SK-N-SH (cell line): ENCODE measurements around the gene AGBL1. TPM values are rescaled to one million over a fixed set of nuclear protein-coding genes. Genes with fewer than 3 reads are reported as not detected.

Experiments
- CTCF ChIA-PET: fragments of 300-600, 350-600 bp; formaldehyde crosslinking; extraction: SDS; loops from one replicate; lab custom pipeline; 2021; lab: Yijun Ruan, JAX
- POLR2A ChIA-PET: fragments of 350-600 bp; sonication (Branson Sonifier 250); formaldehyde crosslinking; extraction: SDS; loops from one replicate; lab custom pipeline; 2020; ENCODE audit warnings: antibody characterized with exemption, inconsistent platforms; lab: Yijun Ruan, JAX
- DNase-seq: peaks from one replicate; pipeline ENCODE4 v3.0.0; 2012
- H2AFZ ChIP-seq: fragments of 200-600 bp; sonication (generic); 2 replicates; pipeline ENCODE4 v1.8.1; 2016; ENCODE audit warnings: antibody characterized with exemption, mild to moderate bottlenecking, low read depth
- H3F3A ChIP-seq: fragments of 200-600 bp; sonication (generic); replicated peaks from 2 replicates; pipeline ENCODE3; 2016; ENCODE audit warnings: antibody characterized with exemption, mild to moderate bottlenecking; ENCODE audit not compliant: insufficient read depth
- H3K27ac ChIP-seq, 2 experiments: fragments of 200-500 bp in 1 of 2; fragments of 200-600 bp in 1 of 2; sonication (Bioruptor generic) in 1 of 2; sonication (generic), shearing (Covaris generic) in 1 of 2; 2 replicates each; pipeline versions ENCODE4 v1.5.1 to v1.6.1; 2014 to 2016; ENCODE audit warnings: low read depth in 2 of 2, inconsistent platforms in 1 of 2, low read length in 1 of 2, mild to moderate bottlenecking in 1 of 2, mixed read lengths in 1 of 2
- H3K27me3 ChIP-seq: fragments of 200-600 bp; sonication (generic), shearing (Covaris generic); 2 replicates; pipeline ENCODE4 v1.6.1; 2016; ENCODE audit warnings: mixed run types; ENCODE audit not compliant: insufficient read depth
- H3K36me3 ChIP-seq, 2 experiments: fragments of 200-500 bp in 1 of 2; fragments of 200-600 bp in 1 of 2; sonication (Bioruptor generic) in 1 of 2; sonication (generic) in 1 of 2; replicated peaks in 1 of 2; 2 replicates each; pipeline versions ENCODE3 to v1.5.1; 2014 to 2016; ENCODE audit warnings: low read length in 1 of 2, mild to moderate bottlenecking in 1 of 2; ENCODE audit not compliant: insufficient read depth in 2 of 2, control insufficient read depth in 1 of 2
- H3K4me1 ChIP-seq, 2 experiments: fragments of 200-500 bp in 1 of 2; fragments of 200-600 bp in 1 of 2; sonication (Bioruptor generic) in 1 of 2; sonication (generic), shearing (Covaris generic) in 1 of 2; 2 replicates each; pipeline versions ENCODE4 v1.5.1 to v1.6.1; 2014 to 2016; ENCODE audit warnings: low read depth in 1 of 2, low read length in 1 of 2, mixed run types in 1 of 2; ENCODE audit not compliant: insufficient read depth in 2 of 2, control insufficient read depth in 1 of 2
- H3K4me2 ChIP-seq: fragments of 200-600 bp; sonication (generic), shearing (Covaris generic); 2 replicates; pipeline ENCODE4 v1.6.1; 2017; ENCODE audit warnings: mixed run types
- H3K4me3 ChIP-seq, 2 experiments: fragments of 200-500 bp in 1 of 2; fragments of 200-600 bp in 1 of 2; sonication (Bioruptor generic) in 1 of 2; sonication (generic), shearing (Covaris generic) in 1 of 2; 2 replicates each; pipeline versions ENCODE4 v1.5.1 to v1.8.1; 2014 to 2016; ENCODE audit warnings: low read depth in 2 of 2, inconsistent platforms in 1 of 2, low read length in 1 of 2, mild to moderate bottlenecking in 1 of 2, mixed read lengths in 1 of 2, moderate library complexity in 1 of 2
- H3K79me2 ChIP-seq: fragments of 200-600 bp; sonication (generic); 2 replicates; pipeline ENCODE4 v1.8.1; 2017; ENCODE audit warnings: mild to moderate bottlenecking; ENCODE audit not compliant: insufficient read depth
- H3K9ac ChIP-seq: fragments of 200-600 bp; sonication (generic); 2 replicates; pipeline ENCODE4 v1.6.1; 2017; ENCODE audit warnings: mixed run types
- H3K9me2 ChIP-seq: fragments of 200-600 bp; sonication (generic); 2 replicates; pipeline ENCODE4 v1.6.1; 2017; ENCODE audit warnings: mixed run types
- H3K9me3 ChIP-seq: fragments of 200-600 bp; sonication (generic); 2 replicates; pipeline ENCODE4 v1.6.1; 2017; ENCODE audit warnings: mixed run types, mild to moderate bottlenecking, moderate library complexity
- H4K20me1 ChIP-seq: fragments of 200-600 bp; sonication (generic); 2 replicates; pipeline ENCODE4 v1.6.1; 2017; ENCODE audit warnings: mild to moderate bottlenecking, mixed run types; ENCODE audit not compliant: insufficient read depth
- EP300 ChIP-seq, 2 experiments: IDR thresholded peaks; 2 replicates each; pipeline versions ENCODE4 v1.4.0 to v1.6.1; 2012; ENCODE audit warnings: borderline replicate concordance in 1 of 2, low read depth in 1 of 2, low read length in 1 of 2
- EZH2phosphoT487 ChIP-seq: fragments of 200-600 bp; sonication (generic); IDR thresholded peaks from 2 replicates; pipeline ENCODE4 v1.6.1; 2017; ENCODE audit warnings: low read depth, mixed run types, mild to moderate bottlenecking, antibody characterized with exemption, moderate library complexity, borderline replicate concordance
- FOXM1 ChIP-seq: IDR thresholded peaks from 2 replicates; pipeline ENCODE4 v1.4.0; 2012; ENCODE audit warnings: low read depth, mild to moderate bottlenecking
- MXI1 ChIP-seq: IDR thresholded peaks from 2 replicates; pipeline ENCODE4 v1.6.1; 2012; ENCODE audit warnings: mild to moderate bottlenecking, low read depth, low read length, improper control_type of control experiment
- WGBS: methylation state at CpG from one replicate; pipeline ENCODE4 v1.1.6; 2017; ENCODE audit warnings: low lambda C conversion rate; 5-methylcytosine and 5-hydroxymethylcytosine counted together
- polyA plus RNA-seq, 3 experiments: library from polyadenylated mRNA; depleted of rRNA; stranded (reverse); fragments of >200 nt; gene quantifications; 2 replicates each; pipeline ENCODE4 v1.2.3, GENCODE V29; 2012
- TF ChIP-seq, protein P1 (sequence below): fragments of 150-350 bp; IDR thresholded peaks from 2 replicates; pipeline ENCODE4 v1.6.1; 2016; ENCODE audit warnings: mild to moderate bottlenecking, low read depth, low read length
- TF ChIP-seq, protein P2 (sequence below): IDR thresholded peaks from 2 replicates; pipeline ENCODE4; 2012
- TF ChIP-seq, protein P3 (sequence below): IDR thresholded peaks from 2 replicates; pipeline ENCODE4 v1.4.0; 2012; ENCODE audit warnings: low read depth, borderline replicate concordance

Gene AGBL1
- polyA plus RNA-seq, 1 of the 3 experiments (the other 2 are of a cell fraction): not detected

DNA sequence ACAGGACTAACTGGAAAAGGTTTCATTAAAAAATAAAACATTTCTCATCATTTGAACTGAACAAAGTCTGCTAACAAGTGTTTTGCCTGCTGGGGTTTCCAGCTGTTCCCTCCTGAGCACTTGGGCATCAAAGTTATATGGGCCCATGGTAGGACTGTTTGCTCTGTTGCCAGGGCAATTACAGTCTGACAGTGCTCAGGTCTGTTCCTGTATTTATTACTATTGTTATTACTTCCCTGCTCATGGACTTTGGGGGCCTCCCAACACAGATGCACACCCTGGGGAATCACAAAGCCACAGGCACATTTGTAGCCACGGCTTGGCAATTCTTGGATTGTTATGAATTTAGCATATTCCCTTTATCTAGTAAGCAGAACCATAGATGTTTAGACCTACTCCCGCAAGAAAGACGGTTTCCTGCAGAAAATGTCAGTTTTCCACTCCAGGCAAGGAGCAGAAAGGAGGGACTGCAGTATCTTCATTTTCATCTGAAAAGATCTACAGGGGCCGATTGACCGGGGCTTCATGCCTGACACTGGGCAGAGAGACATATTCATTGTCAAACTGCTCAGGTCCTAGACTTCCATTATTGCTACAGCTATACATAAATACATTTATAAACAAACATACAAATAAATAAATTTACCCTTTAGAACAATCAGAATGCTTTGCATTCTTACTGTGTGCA, 580.2 kb downstream of the AGBL1 start (continued):
- TF ChIP-seq, protein P1, sequence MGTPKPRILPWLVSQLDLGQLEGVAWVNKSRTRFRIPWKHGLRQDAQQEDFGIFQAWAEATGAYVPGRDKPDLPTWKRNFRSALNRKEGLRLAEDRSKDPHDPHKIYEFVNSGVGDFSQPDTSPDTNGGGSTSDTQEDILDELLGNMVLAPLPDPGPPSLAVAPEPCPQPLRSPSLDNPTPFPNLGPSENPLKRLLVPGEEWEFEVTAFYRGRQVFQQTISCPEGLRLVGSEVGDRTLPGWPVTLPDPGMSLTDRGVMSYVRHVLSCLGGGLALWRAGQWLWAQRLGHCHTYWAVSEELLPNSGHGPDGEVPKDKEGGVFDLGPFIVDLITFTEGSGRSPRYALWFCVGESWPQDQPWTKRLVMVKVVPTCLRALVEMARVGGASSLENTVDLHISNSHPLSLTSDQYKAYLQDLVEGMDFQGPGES: no peak
- TF ChIP-seq, all 33 proteins: peak for 0

DNA sequence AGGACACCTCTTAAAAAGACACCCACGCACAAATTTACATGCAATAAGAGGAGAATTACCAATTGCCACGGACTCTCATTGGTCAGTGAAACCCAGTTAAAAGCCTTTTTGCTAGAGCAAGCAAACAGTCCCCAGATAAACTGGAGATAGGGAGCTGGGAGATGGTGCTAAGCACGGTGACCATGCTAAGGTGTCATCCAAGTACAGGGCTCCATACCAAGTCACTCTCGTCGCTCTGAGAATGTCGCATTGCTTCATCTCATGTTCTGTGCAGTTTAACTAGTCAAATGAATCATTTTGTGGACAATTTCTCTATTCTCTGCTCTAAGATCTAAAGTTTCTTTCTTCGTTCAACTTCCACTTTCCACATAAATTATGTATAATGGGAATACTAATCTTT, 581.9 kb downstream of the AGBL1 start:
- no peak overlapping the region for H3K9ac ChIP-seq
- no peak overlapping the region for H3K4me2 ChIP-seq
- no peaks in the 10 kb centered on the region for H3K79me2 ChIP-seq
- H3K9me3 ChIP-seq: no peaks in the 10 kb centered on the region
- H2AFZ ChIP-seq: no peak overlapping the region
- TF ChIP-seq FOXM1: no peak
- TF ChIP-seq, protein P2, sequence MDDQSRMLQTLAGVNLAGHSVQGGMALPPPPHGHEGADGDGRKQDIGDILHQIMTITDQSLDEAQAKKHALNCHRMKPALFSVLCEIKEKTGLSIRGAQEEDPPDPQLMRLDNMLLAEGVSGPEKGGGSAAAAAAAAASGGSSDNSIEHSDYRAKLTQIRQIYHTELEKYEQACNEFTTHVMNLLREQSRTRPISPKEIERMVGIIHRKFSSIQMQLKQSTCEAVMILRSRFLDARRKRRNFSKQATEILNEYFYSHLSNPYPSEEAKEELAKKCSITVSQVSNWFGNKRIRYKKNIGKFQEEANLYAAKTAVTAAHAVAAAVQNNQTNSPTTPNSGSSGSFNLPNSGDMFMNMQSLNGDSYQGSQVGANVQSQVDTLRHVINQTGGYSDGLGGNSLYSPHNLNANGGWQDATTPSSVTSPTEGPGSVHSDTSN: no peak
- H3K4me1 ChIP-seq: no peaks in the 10 kb centered on the region
- H3F3A ChIP-seq: no peaks in the 10 kb centered on the region
- POLR2A ChIA-PET: no interaction called here
- 46% methylated on average over 7 of the region's 7 CpGs for WGBS
- CTCF ChIA-PET: interaction anchor here (1.2 kb wide), 1 partner anchor 8 kb away, joined by 3 read pairs; no protein-coding TSS in a partner anchor
- H3K4me3 ChIP-seq: no peak overlapping the region
- H4K20me1 ChIP-seq: no peaks in the 10 kb centered on the region
- no peaks in the 10 kb centered on the region for H3K27me3 ChIP-seq
- no peaks in the 10 kb centered on the region for H3K9me2 ChIP-seq
- no peaks in the 10 kb centered on the region for H3K36me3 ChIP-seq
- H3K27ac ChIP-seq: no peak overlapping the region
- DNase-seq: no peak

DNA sequence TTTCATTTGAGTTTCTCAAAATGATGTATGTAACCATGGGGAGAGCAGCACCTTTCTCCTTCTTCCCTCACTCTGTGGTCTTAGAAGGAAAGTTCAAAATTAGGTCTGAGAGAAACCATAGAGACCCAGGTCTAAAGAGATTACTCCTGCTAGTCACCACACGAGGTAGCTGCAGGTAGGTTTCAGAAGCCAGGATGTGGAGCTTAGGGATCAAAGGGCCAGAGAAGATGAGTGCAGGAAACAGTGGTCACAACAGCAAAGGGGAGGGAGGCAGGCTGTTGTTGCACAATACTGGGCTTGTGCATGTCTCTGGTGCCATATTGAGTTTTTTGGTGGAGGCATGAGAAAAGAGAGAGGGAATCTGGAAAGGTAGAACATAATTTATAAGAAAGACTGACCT, 583.6 kb downstream of the AGBL1 start:
- Histone ChIP-seq H3K9ac (no peak overlapping the region), H3K27ac (no peak overlapping the region), H3K27me3 (no peaks in the 10 kb centered on the region), H3K9me3 (no peaks in the 10 kb centered on the region), H3K4me2 (no peak overlapping the region), H3K4me3 (no peak overlapping the region), H3K4me1 (no peaks in the 10 kb centered on the region), H3F3A (no peaks in the 10 kb centered on the region), H4K20me1 (no peaks in the 10 kb centered on the region), H3K9me2 (no peaks in the 10 kb centered on the region), H3K36me3 (no peaks in the 10 kb centered on the region), H2AFZ (no peak overlapping the region), H3K79me2 (no peaks in the 10 kb centered on the region)
- DNase-seq: no peak
- ChIA-PET POLR2A (no interaction called here), CTCF (interaction anchor here (1.0 kb wide), 1 partner anchor 224 kb away, joined by 3 read pairs; no protein-coding TSS in a partner anchor)
- WGBS: 23% methylated on average over 1 of the region's 1 CpG
- TF ChIP-seq EP300 (IDR thresholded peaks at IDR 0.05; ENCODE audit: borderline replicate concordance in 1 of 2, low read depth in 1 of 2, low read length in 1 of 2): no peak
- TF ChIP-seq EZH2phosphoT487: no peak
- TF ChIP-seq, protein P3, sequence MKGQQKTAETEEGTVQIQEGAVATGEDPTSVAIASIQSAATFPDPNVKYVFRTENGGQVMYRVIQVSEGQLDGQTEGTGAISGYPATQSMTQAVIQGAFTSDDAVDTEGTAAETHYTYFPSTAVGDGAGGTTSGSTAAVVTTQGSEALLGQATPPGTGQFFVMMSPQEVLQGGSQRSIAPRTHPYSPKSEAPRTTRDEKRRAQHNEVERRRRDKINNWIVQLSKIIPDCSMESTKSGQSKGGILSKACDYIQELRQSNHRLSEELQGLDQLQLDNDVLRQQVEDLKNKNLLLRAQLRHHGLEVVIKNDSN: no peak
- TF ChIP-seq MXI1: no peak
- TF ChIP-seq, protein P2: no peak
- TF ChIP-seq FOXM1: no peak
